Measurements from ENCODE around the gene PTPRG. TPM values are rescaled to one million over a fixed set of nuclear protein-coding genes. Genes with fewer than 3 reads are reported as not detected.

The PTPRG gene
- total and polyA plus RNA-seq, 2 donors (not counting 3 experiments of a cell fraction or from before 2014, with no cell fraction given): 8.9 to 39.1 TPM

GRCh38 chr3:61613666-61614065 lies 52.3 kb downstream of the PTPRG start:
- ChIA-PET CTCF (interaction anchor here (1.6 kb wide), 1 partner anchor 575 kb away, joined by 5 read pairs; no protein-coding TSS in a partner anchor), POLR2A (no interaction called here)
- Histone ChIP-seq H3K9ac (replicated peaks; ENCODE audit: extremely low read depth, insufficient read depth, low read length) (no peak overlapping the region), H3K4me2 (ENCODE audit: insufficient read depth, low read length) (no peak overlapping the region), H3K4me3 (replicated peaks in 1 of 3; ENCODE audit: insufficient read depth in 1 of 3, low read depth in 1 of 3, low read length in 3 of 3) (no peak overlapping the region), H3K79me2 (ENCODE audit: control insufficient read depth, insufficient read depth, low read length) (no peaks in the 10 kb centered on the region), H3K27me3 (ENCODE audit: control insufficient read depth in 2 of 2, insufficient read depth in 2 of 2, low read length in 2 of 2) (no peaks in the 10 kb centered on the region), H3K9me3 (replicated peaks; ENCODE audit: control insufficient read depth, insufficient read depth, low read length) (no peaks in the 10 kb centered on the region), H3K9me1 (replicated peaks; ENCODE audit: control insufficient read depth, extremely low read depth, insufficient read depth, low read length) (no peaks in the 10 kb centered on the region), H2AFZ (ENCODE audit: low read depth, low read length) (no peak overlapping the region), H3K4me1 (ENCODE audit: control insufficient read depth, extremely low read depth, insufficient read depth, low read length) (no peaks in the 10 kb centered on the region), H3K36me3 (ENCODE audit: control insufficient read depth in 2 of 2, extremely low read depth in 1 of 2, insufficient read depth in 2 of 2, low read length in 2 of 2) (no peaks in the 10 kb centered on the region), H3K27ac (ENCODE audit: insufficient read depth, low read depth, low read length) (no peak overlapping the region), H4K20me1 (replicated peaks; ENCODE audit: control insufficient read depth, extremely low read depth, insufficient read depth, low read length) (no peaks in the 10 kb centered on the region)
- dilution Hi-C loops (cut with MboI; ENCODE audit: extremely low pct_ligation_motif_present, low sequenced_read_pairs): no loop called here
- no peak for FAIRE-seq
- no TSS peak for BruUV-seq (replicated peaks)
- intact Hi-C loops (cut with micrococcal nuclease): no loop called here
- TF ChIP-seq JUN (IDR thresholded peaks at IDR 0.05; ENCODE audit: borderline replicate concordance, insufficient read depth, insufficient read length, low read depth) (no peak), EZH2 (IDR thresholded peaks at IDR 0.05; ENCODE audit: borderline replicate concordance, low read depth, low read length, severe bottlenecking) (no peak)
- no peak for DNase-seq (ENCODE audit: low read depth, low spot score)

GRCh38 chr3:61615643-61616042 lies 54.3 kb downstream of the PTPRG start:
- H3K4me1 ChIP-seq (ENCODE audit: control insufficient read depth, extremely low read depth, insufficient read depth, low read length): no peaks in the 10 kb centered on the region
- BruUV-seq (replicated peaks): no TSS peak
- no peak overlapping the region for H2AFZ ChIP-seq (ENCODE audit: low read depth, low read length)
- no peaks in the 10 kb centered on the region for H4K20me1 ChIP-seq (replicated peaks; ENCODE audit: control insufficient read depth, extremely low read depth, insufficient read depth, low read length)
- FAIRE-seq (no peak), DNase-seq (ENCODE audit: low read depth, low spot score) (no peak)
- dilution Hi-C loops (cut with MboI; ENCODE audit: extremely low pct_ligation_motif_present, low sequenced_read_pairs): no loop called here
- no peaks in the 10 kb centered on the region for H3K9me3 ChIP-seq (replicated peaks; ENCODE audit: control insufficient read depth, insufficient read depth, low read length)
- no peak overlapping the region for H3K9ac ChIP-seq (replicated peaks; ENCODE audit: extremely low read depth, insufficient read depth, low read length)
- H3K4me3 ChIP-seq (replicated peaks in 1 of 3; ENCODE audit: insufficient read depth in 1 of 3, low read depth in 1 of 3, low read length in 3 of 3): no peak overlapping the region
- no peak overlapping the region for H3K27ac ChIP-seq (ENCODE audit: insufficient read depth, low read depth, low read length)
- H3K36me3 ChIP-seq (ENCODE audit: control insufficient read depth in 2 of 2, extremely low read depth in 1 of 2, insufficient read depth in 2 of 2, low read length in 2 of 2): no peaks in the 10 kb centered on the region
- TF ChIP-seq EZH2 (IDR thresholded peaks at IDR 0.05; ENCODE audit: borderline replicate concordance, low read depth, low read length, severe bottlenecking) (no peak), POLR2AphosphoS5 (IDR thresholded peaks at IDR 0.05; ENCODE audit: insufficient read depth, low read depth, low read length) (no peak), POLR2A (IDR thresholded peaks at IDR 0.05; ENCODE audit: low read depth, low read length) (no peak)
- TF ChIP-seq, protein P1, sequence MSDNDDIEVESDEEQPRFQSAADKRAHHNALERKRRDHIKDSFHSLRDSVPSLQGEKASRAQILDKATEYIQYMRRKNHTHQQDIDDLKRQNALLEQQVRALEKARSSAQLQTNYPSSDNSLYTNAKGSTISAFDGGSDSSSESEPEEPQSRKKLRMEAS (IDR thresholded peaks at IDR 0.05; ENCODE audit: insufficient read depth, insufficient read length): no peak
- no peak overlapping the region for H3K4me2 ChIP-seq (ENCODE audit: insufficient read depth, low read length)
- no peaks in the 10 kb centered on the region for H3K27me3 ChIP-seq (ENCODE audit: control insufficient read depth in 2 of 2, insufficient read depth in 2 of 2, low read length in 2 of 2)
- no peaks in the 10 kb centered on the region for H3K79me2 ChIP-seq (ENCODE audit: control insufficient read depth, insufficient read depth, low read length)
- no peaks in the 10 kb centered on the region for H3K9me1 ChIP-seq (replicated peaks; ENCODE audit: control insufficient read depth, extremely low read depth, insufficient read depth, low read length)
- ChIA-PET CTCF (no interaction called here), POLR2A (no interaction called here)
- intact Hi-C loops (cut with micrococcal nuclease): no loop called here
